GM23338 (cell line): ENCODE data around the gene ZNF202. TPM values are rescaled to one million over a fixed set of nuclear protein-coding genes. Genes with fewer than 3 reads are reported as not detected.
A peak's percentile ranks its signal among the peaks of the same experiment; 100 is the strongest.

Source experiments
- ATAC-seq: fragments of 200-7000 bp; cut with Tn5 transposase; 3 replicates; pipeline ENCODE4 v1.9.1; 2020
- DNase-seq: peaks from one replicate; pipeline ENCODE4 v3.0.0-alpha.2; 2015; ENCODE audit warnings: low spot score
- H2AFZ ChIP-seq: fragments of 200-600 bp; sonication (generic); 2 replicates; pipeline ENCODE4 v1.8.0; 2016; ENCODE audit warnings: antibody characterized with exemption, mild to moderate bottlenecking, moderate library complexity
- H3F3A ChIP-seq: fragments of 200-600 bp; sonication (generic); replicated peaks from 2 replicates; pipeline ENCODE4 v1.8.0; 2017; ENCODE audit warnings: antibody characterized with exemption, mixed run types, low read depth
- H3K27ac ChIP-seq: fragments of 200-600 bp; sonication (generic); 2 replicates; pipeline ENCODE4 v1.6.1; 2016; ENCODE audit warnings: low read depth
- H3K27me3 ChIP-seq: fragments of 200-600 bp; sonication (generic); 2 replicates; pipeline ENCODE4 v1.8.0; 2016; ENCODE audit warnings: mild to moderate bottlenecking, mixed run types, moderate library complexity; ENCODE audit not compliant: insufficient read depth
- H3K36me3 ChIP-seq: fragments of 200-600 bp; sonication (generic); 2 replicates; pipeline ENCODE4 v1.8.0; 2016; ENCODE audit warnings: mild to moderate bottlenecking; ENCODE audit not compliant: insufficient read depth
- H3K4me1 ChIP-seq: fragments of 200-600 bp; sonication (generic); 2 replicates; pipeline ENCODE4 v1.8.0; 2016; ENCODE audit warnings: mild to moderate bottlenecking, moderate library complexity; ENCODE audit not compliant: insufficient read depth
- H3K4me2 ChIP-seq: fragments of 200-600 bp; sonication (generic); 2 replicates; pipeline ENCODE4 v1.7.1; 2017; ENCODE audit warnings: mixed run types
- H3K4me3 ChIP-seq: fragments of 200-600 bp; sonication (generic); 2 replicates; pipeline ENCODE4 v1.6.1; 2016; ENCODE audit warnings: mixed run types
- H3K79me2 ChIP-seq: fragments of 200-600 bp; sonication (generic); replicated peaks from 2 replicates; pipeline ENCODE4 v1.8.0; 2017; ENCODE audit warnings: mild to moderate bottlenecking; ENCODE audit not compliant: insufficient read depth
- H3K9me2 ChIP-seq: fragments of 200-600 bp; sonication (generic); 2 replicates; pipeline ENCODE4 v1.8.0; 2017; ENCODE audit not compliant: insufficient read depth
- H4K20me1 ChIP-seq: fragments of 200-600 bp; sonication (generic); replicated peaks from 2 replicates; pipeline ENCODE4 v1.8.0; 2017; ENCODE audit warnings: mild to moderate bottlenecking; ENCODE audit not compliant: insufficient read depth
- H3K27ac Mint-ChIP-seq: 2 replicates; pipeline ENCODE4 v1.8.0; 2020; ENCODE audit warnings: inconsistent platforms, mild to moderate bottlenecking, moderate library complexity, mixed read lengths
- H3K27me3 Mint-ChIP-seq: 3 replicates; pipeline ENCODE4 v1.8.0; 2022; ENCODE audit warnings: low read depth, mild to moderate bottlenecking, moderate library complexity, mixed read lengths, inconsistent platforms; ENCODE audit not compliant: insufficient read depth, poor library complexity
- H3K36me3 Mint-ChIP-seq: 3 replicates; pipeline ENCODE4 v1.8.0; 2021; ENCODE audit warnings: low read depth, mild to moderate bottlenecking, inconsistent platforms, moderate library complexity, mixed read lengths
- H3K4me1 Mint-ChIP-seq: 3 replicates; pipeline ENCODE4 v1.8.0; 2020; ENCODE audit warnings: mild to moderate bottlenecking, inconsistent platforms, mixed read lengths
- H3K4me3 Mint-ChIP-seq: 3 replicates; pipeline ENCODE4 v1.8.0; 2021; ENCODE audit warnings: moderate library complexity, mild to moderate bottlenecking, inconsistent platforms, mixed read lengths
- H3K9me3 Mint-ChIP-seq: 3 replicates; pipeline ENCODE4 v1.8.0; 2020; ENCODE audit warnings: moderate library complexity, mild to moderate bottlenecking, inconsistent platforms, mixed read lengths
- EZH2phosphoT487 ChIP-seq: fragments of 200-600 bp; sonication (generic); IDR thresholded peaks from one replicate; pipeline ENCODE4 v1.8.1; 2018; ENCODE audit warnings: antibody characterized with exemption; ENCODE audit not compliant: unreplicated experiment
- NANOG ChIP-seq: IDR thresholded peaks from 2 replicates; pipeline ENCODE4 v1.6.1; 2016; ENCODE audit warnings: antibody characterized with exemption, borderline replicate concordance
- ZNF114 ChIP-seq: fragments of 250-450 bp; sonication (Bioruptor Pico); IDR thresholded peaks from 2 replicates; pipeline ENCODE4 v1.5.0; 2020; ENCODE audit warnings: mild to moderate bottlenecking, moderate library complexity
- ZNF331 ChIP-seq: fragments of 250-450 bp; sonication (Bioruptor Pico); IDR thresholded peaks from 2 replicates; pipeline ENCODE4 v1.5.0; 2020; ENCODE audit warnings: low read depth, mild to moderate bottlenecking, moderate library complexity
- polyA plus RNA-seq: library from polyadenylated mRNA; unstranded; fragments of >200 nt; fragmentation: Nextera tagmentation; extraction: Ambion mirVana; gene quantifications from 2 replicates; pipeline ENCODE4 v1.2.1, GENCODE V29; 2016
- total RNA-seq: library from RNA; depleted of rRNA; stranded (reverse); fragments of >200 nt; shearing (Covaris generic); gene quantifications from 2 replicates; pipeline ENCODE4 v1.2.3, GENCODE V29; 2014
- TF ChIP-seq, protein P1 (sequence below): fragments of 250-450 bp; sonication (Bioruptor Pico); IDR thresholded peaks from 2 replicates; pipeline ENCODE4 v1.5.0; 2020; ENCODE audit warnings: mild to moderate bottlenecking, moderate library complexity

The ZNF202 gene
- total and polyA plus RNA-seq, 2 experiments from 2014 or later: 18.2 to 36.7 TPM

- Histone ChIP-seq H3K36me3 (peaks cover 17% of the 10 kb centered on the region), H3K4me1 (peaks cover 50% of the 10 kb centered on the region), H3K27me3 (no peaks in the 10 kb centered on the region), H3K4me2 (peak overlapping the region; percentile 86), H3K9me2 (peaks cover 3% of the 10 kb centered on the region; the same call in 1 of the 2 replicates), H4K20me1 (peaks cover 14% of the 10 kb centered on the region; the same call in 1 of the 2 replicates), H2AFZ (no peak overlapping the region), H3K79me2 (peaks cover 35% of the 10 kb centered on the region), H3K27ac (peak overlapping the region; percentile 99), H3K4me3 (peak overlapping the region; percentile 61), H3F3A (0 out of 2 replicates have a peak, but pooled peaks cover 8% of the 10 kb centered on the region)
- Mint-ChIP-seq H3K27ac (peak overlapping the region; percentile 96), H3K36me3 (peaks cover 5% of the 10 kb centered on the region), H3K27me3 (peaks cover 17% of the 10 kb centered on the region), H3K4me3 (peak overlapping the region; percentile 84), H3K4me1 (peaks cover 56% of the 10 kb centered on the region), H3K9me3 (peaks cover 17% of the 10 kb centered on the region)
- peak; percentile 13 for ATAC-seq
- DNase-seq: peak; percentile 57
- TF ChIP-seq ZNF114 (CRISPR knock-in tag): peak; percentile 83; the same call in 1 of the 2 replicates
- no peak for TF ChIP-seq ZNF331 (CRISPR knock-in tag)
- no peak for TF ChIP-seq EZH2phosphoT487
- TF ChIP-seq, protein P1, sequence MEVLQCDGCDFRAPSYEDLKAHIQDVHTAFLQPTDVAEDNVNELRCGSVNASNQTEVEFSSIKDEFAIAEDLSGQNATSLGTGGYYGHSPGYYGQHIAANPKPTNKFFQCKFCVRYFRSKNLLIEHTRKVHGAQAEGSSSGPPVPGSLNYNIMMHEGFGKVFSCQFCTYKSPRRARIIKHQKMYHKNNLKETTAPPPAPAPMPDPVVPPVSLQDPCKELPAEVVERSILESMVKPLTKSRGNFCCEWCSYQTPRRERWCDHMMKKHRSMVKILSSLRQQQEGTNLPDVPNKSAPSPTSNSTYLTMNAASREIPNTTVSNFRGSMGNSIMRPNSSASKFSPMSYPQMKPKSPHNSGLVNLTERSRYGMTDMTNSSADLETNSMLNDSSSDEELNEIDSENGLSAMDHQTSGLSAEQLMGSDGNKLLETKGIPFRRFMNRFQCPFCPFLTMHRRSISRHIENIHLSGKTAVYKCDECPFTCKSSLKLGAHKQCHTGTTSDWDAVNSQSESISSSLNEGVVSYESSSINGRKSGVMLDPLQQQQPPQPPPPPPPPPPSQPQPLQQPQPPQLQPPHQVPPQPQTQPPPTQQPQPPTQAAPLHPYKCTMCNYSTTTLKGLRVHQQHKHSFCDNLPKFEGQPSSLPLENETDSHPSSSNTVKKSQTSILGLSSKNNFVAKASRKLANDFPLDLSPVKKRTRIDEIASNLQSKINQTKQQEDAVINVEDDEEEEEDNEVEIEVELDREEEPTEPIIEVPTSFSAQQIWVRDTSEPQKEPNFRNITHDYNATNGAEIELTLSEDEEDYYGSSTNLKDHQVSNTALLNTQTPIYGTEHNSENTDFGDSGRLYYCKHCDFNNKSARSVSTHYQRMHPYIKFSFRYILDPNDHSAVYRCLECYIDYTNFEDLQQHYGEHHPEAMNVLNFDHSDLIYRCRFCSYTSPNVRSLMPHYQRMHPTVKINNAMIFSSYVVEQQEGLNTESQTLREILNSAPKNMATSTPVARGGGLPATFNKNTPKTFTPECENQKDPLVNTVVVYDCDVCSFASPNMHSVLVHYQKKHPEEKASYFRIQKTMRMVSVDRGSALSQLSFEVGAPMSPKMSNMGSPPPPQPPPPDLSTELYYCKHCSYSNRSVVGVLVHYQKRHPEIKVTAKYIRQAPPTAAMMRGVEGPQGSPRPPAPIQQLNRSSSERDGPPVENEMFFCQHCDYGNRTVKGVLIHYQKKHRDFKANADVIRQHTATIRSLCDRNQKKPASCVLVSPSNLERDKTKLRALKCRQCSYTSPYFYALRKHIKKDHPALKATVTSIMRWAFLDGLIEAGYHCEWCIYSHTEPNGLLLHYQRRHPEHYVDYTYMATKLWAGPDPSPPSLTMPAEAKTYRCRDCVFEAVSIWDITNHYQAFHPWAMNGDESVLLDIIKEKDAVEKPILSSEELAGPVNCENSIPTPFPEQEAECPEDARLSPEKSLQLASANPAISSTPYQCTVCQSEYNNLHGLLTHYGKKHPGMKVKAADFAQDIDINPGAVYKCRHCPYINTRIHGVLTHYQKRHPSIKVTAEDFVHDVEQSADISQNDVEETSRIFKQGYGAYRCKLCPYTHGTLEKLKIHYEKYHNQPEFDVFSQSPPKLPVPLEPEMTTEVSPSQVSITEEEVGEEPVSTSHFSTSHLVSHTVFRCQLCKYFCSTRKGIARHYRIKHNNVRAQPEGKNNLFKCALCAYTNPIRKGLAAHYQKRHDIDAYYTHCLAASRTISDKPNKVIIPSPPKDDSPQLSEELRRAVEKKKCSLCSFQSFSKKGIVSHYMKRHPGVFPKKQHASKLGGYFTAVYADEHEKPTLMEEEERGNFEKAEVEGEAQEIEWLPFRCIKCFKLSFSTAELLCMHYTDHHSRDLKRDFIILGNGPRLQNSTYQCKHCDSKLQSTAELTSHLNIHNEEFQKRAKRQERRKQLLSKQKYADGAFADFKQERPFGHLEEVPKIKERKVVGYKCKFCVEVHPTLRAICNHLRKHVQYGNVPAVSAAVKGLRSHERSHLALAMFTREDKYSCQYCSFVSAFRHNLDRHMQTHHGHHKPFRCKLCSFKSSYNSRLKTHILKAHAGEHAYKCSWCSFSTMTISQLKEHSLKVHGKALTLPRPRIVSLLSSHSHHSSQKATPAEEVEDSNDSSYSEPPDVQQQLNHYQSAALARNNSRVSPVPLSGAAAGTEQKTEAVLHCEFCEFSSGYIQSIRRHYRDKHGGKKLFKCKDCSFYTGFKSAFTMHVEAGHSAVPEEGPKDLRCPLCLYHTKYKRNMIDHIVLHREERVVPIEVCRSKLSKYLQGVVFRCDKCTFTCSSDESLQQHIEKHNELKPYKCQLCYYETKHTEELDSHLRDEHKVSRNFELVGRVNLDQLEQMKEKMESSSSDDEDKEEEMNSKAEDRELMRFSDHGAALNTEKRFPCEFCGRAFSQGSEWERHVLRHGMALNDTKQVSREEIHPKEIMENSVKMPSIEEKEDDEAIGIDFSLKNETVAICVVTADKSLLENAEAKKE: peak; percentile 99
- TF ChIP-seq NANOG: no peak
Observed at GRCh38 chr11:123742724-123743120, 1.3 kb upstream of the ZNF202 start.
